GM13976 (cell line): Measurements from ENCODE around the gene MORN4.

Source experiments
- DNase-seq: peaks from one replicate; pipeline ENCODE4 v3.0.0; 2012; ENCODE audit warnings: low spot score
- in situ Hi-C: fragments of 300-500 bp; cut with MboI; formaldehyde crosslinking; loops from one replicate; pipeline ENCODE4 v1.12.0; 2022; ENCODE audit warnings: low sequenced_read_pairs, mixed read lengths, inconsistent platforms; ENCODE audit not compliant: unreplicated experiment
- TF ChIP-seq, protein P1 (sequence below): IDR thresholded peaks from 2 replicates; pipeline ENCODE4 v1.5.1; 2012; ENCODE audit warnings: borderline replicate concordance, mild to moderate bottlenecking; ENCODE audit not compliant: insufficient read depth; ENCODE audit errors: extremely low read depth, missing control alignments, control extremely low read depth

The MORN4 gene

DNA sequence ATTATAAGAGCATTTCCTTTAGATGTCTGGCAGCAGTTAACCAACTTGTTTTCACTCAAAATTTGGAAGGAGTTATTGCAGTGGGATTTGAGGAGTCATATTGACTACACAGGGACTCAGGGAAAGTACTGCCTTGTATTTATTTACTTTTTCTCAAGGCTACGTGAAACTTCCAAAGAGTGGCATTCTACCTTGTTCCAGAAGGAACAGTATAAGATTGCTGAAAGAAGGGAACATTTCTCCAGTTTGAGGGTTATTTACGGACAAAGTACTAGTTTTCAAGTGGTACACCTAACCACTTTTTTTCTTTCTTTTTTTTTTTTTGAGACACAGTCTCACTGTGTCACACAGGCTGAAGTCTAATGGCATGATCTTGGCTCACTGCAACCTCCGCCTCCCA is 5.1 kb downstream of the MORN4 start:
- TF ChIP-seq, protein P1, sequence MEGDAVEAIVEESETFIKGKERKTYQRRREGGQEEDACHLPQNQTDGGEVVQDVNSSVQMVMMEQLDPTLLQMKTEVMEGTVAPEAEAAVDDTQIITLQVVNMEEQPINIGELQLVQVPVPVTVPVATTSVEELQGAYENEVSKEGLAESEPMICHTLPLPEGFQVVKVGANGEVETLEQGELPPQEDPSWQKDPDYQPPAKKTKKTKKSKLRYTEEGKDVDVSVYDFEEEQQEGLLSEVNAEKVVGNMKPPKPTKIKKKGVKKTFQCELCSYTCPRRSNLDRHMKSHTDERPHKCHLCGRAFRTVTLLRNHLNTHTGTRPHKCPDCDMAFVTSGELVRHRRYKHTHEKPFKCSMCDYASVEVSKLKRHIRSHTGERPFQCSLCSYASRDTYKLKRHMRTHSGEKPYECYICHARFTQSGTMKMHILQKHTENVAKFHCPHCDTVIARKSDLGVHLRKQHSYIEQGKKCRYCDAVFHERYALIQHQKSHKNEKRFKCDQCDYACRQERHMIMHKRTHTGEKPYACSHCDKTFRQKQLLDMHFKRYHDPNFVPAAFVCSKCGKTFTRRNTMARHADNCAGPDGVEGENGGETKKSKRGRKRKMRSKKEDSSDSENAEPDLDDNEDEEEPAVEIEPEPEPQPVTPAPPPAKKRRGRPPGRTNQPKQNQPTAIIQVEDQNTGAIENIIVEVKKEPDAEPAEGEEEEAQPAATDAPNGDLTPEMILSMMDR = no peak
- no peak for DNase-seq
- in situ Hi-C loops = no loop called here

DNA sequence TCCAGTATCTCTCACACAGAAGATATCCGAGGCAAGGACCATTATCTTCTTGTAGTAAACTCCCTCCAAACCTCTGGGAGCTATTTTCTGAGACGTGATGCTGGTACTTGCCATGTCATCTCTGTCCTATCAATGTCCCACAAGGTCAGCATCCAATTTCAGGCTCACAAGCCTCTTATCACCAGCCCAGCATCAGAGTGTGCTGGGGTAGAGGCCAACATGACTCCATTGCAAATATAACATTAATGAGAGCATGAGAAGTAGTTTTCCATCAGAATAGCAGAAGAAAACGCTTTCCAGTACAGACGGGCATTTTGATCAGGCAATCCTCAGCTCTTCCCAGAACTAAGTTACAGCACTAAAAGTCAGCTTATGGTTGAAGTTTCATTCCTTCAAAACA is 5.6 kb downstream of the MORN4 start:
- in situ Hi-C loops = no loop called here
- no peak for DNase-seq
- TF ChIP-seq, protein P1 = no peak

DNA sequence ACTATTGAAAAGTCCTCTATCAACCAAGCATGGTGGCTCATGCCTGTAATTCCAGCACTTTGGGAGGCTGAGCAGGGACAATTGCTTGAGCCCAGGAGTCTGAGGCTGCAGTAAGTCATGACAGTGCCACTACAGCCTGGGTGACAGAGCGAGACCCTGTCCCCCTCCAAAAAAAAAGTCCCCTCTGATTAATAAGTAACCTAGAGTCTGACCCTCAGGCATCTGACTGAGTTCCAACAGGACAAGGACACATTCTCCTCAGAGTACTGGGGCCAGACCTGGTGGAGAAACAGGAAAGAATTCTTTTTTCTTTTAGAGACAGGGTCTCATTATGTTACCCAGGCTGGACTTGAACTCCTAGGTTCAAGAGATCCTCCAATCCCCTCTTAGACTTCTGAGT is 10.0 kb downstream of the MORN4 start:
- DNase-seq = no peak
- TF ChIP-seq, protein P1 = no peak
- in situ Hi-C loops = no loop called here

DNA sequence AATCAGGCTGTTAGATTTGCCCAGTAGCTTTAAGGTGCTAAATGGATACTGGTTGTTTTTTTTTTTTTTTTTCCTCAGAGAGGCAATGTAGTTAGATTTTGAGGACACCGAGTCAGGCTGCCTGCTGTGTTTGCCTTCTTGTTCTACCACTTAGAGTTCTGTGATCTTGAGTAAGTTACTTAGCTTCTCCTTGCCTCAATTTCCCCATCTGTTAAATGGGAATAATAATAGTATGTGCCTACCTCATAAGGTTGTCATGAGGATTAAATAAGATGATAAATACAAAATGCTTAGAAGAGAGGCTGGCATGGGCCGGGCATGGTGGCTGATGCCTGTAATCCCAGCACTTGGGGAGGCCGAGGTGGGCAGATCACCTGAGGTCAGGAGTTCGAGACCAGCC is 14.6 kb downstream of the MORN4 start:
- no peak for DNase-seq
- in situ Hi-C loops = no loop called here
- TF ChIP-seq, protein P1 = no peak

DNA sequence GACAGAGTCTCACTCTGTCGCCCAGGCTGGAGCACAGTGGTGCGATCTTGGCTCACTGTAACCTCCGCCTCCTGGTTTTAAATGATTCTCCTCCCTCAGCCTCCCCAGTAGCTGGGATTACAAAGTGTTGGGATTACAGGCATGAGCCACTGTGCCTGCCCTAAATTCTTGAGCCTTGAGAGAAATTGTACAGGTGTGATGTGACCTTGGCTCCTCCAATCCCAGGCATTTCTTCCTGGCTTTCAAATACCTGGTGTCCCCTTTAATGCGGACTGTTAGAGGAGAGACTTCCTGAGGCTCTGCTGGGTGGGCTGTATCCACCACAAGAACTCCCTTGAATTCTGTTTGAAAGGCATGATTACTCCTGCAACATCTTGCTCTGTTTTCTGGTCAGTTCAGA is 15.0 kb downstream of the MORN4 start:
- TF ChIP-seq, protein P1 = no peak
- in situ Hi-C loops = no loop called here
- DNase-seq = no peak

DNA sequence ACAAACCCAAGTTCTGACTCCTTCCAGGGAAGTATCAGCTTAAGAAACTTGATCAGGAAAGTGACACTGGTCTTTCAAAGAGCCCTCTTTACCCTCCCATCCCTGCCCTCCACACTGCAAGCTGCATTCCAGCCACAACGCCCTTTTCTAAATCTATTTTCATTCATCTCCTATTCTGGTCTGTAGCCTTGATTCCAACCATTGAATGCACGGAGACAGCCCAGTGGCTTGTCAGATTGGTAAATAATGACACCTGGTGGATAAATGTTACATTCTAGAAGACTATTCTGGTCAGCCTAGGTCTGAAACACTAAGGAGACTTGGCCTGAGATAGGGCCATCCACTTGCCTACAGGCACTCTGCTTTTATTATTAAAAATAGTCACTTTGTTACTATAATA is 20.9 kb downstream of the MORN4 start:
- TF ChIP-seq, protein P1 = no peak
- peak; percentile 54 for DNase-seq
- in situ Hi-C loops = no loop called here

DNA sequence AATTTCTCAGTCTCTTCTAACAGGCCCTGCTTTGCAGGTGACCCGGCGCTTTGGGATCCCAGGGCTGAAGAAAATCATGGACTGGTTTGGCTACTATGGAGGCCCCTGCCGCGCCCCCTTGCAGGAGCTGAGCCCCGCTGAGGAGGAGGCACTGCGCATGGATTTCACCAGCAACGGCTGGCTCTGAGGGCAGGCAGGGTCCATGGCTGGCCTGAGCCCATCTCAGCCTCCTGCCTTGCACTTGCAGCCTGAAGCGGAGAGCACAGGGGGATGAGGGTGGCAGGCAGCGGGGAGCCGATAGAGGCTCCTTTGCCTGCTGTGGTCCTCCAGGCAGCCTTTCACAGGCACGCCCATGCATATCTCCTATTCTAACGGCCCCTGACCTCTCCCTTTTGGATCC is 21.8 kb downstream of the MORN4 start:
- TF ChIP-seq, protein P1 = no peak
- in situ Hi-C loops = no loop called here
- DNase-seq = no peak
